ENCODE results near the gene PRODH2. TPM values are rescaled to one million over a fixed set of nuclear protein-coding genes. Genes with fewer than 3 reads are reported as not detected.

Gene PRODH2
- total and polyA plus RNA-seq, 2 of the 13 experiments (the other 11 are each of a cell fraction or from before 2014, with no cell fraction given) = 86.7 to 118 TPM

- peak; percentile 94 for TF ChIP-seq ARID4A (CRISPR knock-in tag; IDR thresholded peaks at IDR 0.05; ENCODE audit: borderline replicate concordance)
- no peak for TF ChIP-seq MYNN (CRISPR knock-in tag; IDR thresholded peaks at IDR 0.05; ENCODE audit: low read depth)
- TF ChIP-seq IRF9 (CRISPR knock-in tag; IDR thresholded peaks at IDR 0.05; ENCODE audit: borderline replicate concordance) = peak; percentile 66; the same call in 1 of the 2 replicates
- 0 out of 2 replicates have a peak, but pooled peaks have one; percentile 38 for TF ChIP-seq IRF2 (CRISPR knock-in tag; IDR thresholded peaks at IDR 0.05)
- peak; percentile 42; the same call in 1 of the 2 replicates for TF ChIP-seq ZNF501 (CRISPR knock-in tag; IDR thresholded peaks at IDR 0.05)
- TF ChIP-seq LCORL (IDR thresholded peaks at IDR 0.05) = no peak
- TF ChIP-seq LCORL (CRISPR knock-in tag; IDR thresholded peaks at IDR 0.05) = peak; percentile 51
- peak; percentile 90 for TF ChIP-seq ISX (CRISPR knock-in tag; conservative IDR thresholded peaks at IDR 0.05)
- TF ChIP-seq NFYB (CRISPR knock-in tag; IDR thresholded peaks at IDR 0.05) = peak; percentile 98
- TF ChIP-seq, protein P1, sequence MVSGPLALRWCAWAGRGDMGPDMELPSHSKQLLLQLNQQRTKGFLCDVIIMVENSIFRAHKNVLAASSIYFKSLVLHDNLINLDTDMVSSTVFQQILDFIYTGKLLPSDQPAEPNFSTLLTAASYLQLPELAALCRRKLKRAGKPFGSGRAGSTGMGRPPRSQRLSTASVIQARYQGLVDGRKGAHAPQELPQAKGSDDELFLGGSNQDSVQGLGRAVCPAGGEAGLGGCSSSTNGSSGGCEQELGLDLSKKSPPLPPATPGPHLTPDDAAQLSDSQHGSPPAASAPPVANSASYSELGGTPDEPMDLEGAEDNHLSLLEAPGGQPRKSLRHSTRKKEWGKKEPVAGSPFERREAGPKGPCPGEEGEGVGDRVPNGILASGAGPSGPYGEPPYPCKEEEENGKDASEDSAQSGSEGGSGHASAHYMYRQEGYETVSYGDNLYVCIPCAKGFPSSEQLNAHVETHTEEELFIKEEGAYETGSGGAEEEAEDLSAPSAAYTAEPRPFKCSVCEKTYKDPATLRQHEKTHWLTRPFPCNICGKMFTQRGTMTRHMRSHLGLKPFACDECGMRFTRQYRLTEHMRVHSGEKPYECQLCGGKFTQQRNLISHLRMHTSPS (CRISPR knock-in tag; IDR thresholded peaks at IDR 0.05; ENCODE audit: low read depth) = no peak
- no peak for TF ChIP-seq MTA1 (CRISPR knock-in tag; IDR thresholded peaks at IDR 0.05; ENCODE audit: borderline replicate concordance)
- TF ChIP-seq, protein P2, sequence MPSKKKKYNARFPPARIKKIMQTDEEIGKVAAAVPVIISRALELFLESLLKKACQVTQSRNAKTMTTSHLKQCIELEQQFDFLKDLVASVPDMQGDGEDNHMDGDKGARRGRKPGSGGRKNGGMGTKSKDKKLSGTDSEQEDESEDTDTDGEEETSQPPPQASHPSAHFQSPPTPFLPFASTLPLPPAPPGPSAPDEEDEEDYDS (CRISPR knock-in tag; IDR thresholded peaks at IDR 0.05) = peak; percentile 62; the same call in 1 of the 2 replicates
- TF ChIP-seq, protein P3, sequence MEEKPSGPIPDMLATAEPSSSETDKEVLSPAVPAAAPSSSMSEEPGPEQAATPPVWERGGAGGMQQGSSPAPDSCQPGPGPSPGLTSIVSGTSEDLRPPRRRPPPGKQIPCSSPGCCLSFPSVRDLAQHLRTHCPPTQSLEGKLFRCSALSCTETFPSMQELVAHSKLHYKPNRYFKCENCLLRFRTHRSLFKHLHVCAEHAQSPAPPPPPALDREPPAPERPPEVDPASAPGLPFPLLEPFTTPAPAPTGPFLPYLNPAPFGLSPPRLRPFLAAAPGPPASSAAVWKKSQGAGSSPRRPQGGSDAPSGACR (CRISPR knock-in tag; IDR thresholded peaks at IDR 0.05) = 0 out of 2 replicates have a peak, but pooled peaks have one; percentile 43
- 0 out of 2 replicates have a peak, but pooled peaks have one; percentile 56 for TF ChIP-seq ZNF773 (CRISPR knock-in tag; IDR thresholded peaks at IDR 0.05; ENCODE audit: borderline replicate concordance)
- TF ChIP-seq POLR2AphosphoS5 (IDR thresholded peaks at IDR 0.05; ENCODE audit: low read depth, low read length) = peak; percentile 54
- TF ChIP-seq, protein P4, sequence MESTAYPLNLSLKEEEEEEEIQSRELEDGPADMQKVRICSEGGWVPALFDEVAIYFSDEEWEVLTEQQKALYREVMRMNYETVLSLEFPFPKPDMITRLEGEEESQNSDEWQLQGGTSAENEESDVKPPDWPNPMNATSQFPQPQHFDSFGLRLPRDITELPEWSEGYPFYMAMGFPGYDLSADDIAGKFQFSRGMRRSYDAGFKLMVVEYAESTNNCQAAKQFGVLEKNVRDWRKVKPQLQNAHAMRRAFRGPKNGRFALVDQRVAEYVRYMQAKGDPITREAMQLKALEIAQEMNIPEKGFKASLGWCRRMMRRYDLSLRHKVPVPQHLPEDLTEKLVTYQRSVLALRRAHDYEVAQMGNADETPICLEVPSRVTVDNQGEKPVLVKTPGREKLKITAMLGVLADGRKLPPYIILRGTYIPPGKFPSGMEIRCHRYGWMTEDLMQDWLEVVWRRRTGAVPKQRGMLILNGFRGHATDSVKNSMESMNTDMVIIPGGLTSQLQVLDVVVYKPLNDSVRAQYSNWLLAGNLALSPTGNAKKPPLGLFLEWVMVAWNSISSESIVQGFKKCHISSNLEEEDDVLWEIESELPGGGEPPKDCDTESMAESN (CRISPR knock-in tag; conservative IDR thresholded peaks at IDR 0.05) = no peak
- no peak for TF ChIP-seq XBP1 (CRISPR knock-in tag; IDR thresholded peaks at IDR 0.05)
- peak; percentile 73 for TF ChIP-seq CREM (IDR thresholded peaks at IDR 0.05)
- no peak for TF ChIP-seq CREM (CRISPR knock-in tag; IDR thresholded peaks at IDR 0.05)
These were observed 54.7 kb downstream of the PRODH2 start, which contains the start of gene PROSER3 (continued) for GRCh38 chr19:35757749-35758608.
